Caco-2 (cell line): ENCODE results near the gene ATXN1. TPM values are rescaled to one million over a fixed set of nuclear protein-coding genes. Genes with fewer than 3 reads are reported as not detected.

Source experiments
- BruUV-seq: library from RNA; stranded (reverse); fragments of 400-500 nt; replicated peaks from 2 replicates; lab custom pipeline; 2021; lab: Mats Ljungman, UMichigan
- CTCF ChIA-PET: fragments of 300-600 bp; sonication (Branson Sonifier 250); formaldehyde crosslinking; loops from one replicate; lab custom pipeline; 2022; ENCODE audit warnings: antibody characterized with exemption; lab: Charles Lee
- POLR2A ChIA-PET: fragments of 300-600 bp; sonication (Branson Sonifier 250); formaldehyde crosslinking; loops from one replicate; lab custom pipeline; 2022; ENCODE audit warnings: antibody characterized with exemption; lab: Charles Lee
- DNase-seq, 2 experiments: peaks; one replicate each; pipeline versions ENCODE4 v3.0.0 to v3.0.0-alpha.2; 2020 to 2022
- H3K27me3 ChIP-seq: replicated peaks from 2 replicates; pipeline ENCODE4 v1.6.0; 2011; ENCODE audit warnings: low read length; ENCODE audit not compliant: control insufficient read depth, insufficient read depth
- H3K36me3 ChIP-seq: 2 replicates; pipeline ENCODE4 v1.5.1; 2011; ENCODE audit warnings: low read length; ENCODE audit not compliant: control insufficient read depth, insufficient read depth
- H3K4me1 ChIP-seq: fragments of 250-450 bp; sonication (Bioruptor Pico); 2 replicates; pipeline ENCODE4 v1.5.1; 2020; ENCODE audit warnings: mild to moderate bottlenecking
- H3K4me3 ChIP-seq: 2 replicates; pipeline ENCODE4 v1.5.1; 2011; ENCODE audit warnings: low read depth, mild to moderate bottlenecking, control low read depth, low read length
- H3K9me3 ChIP-seq: fragments of 250-450 bp; sonication (Bioruptor Pico); 2 replicates; pipeline ENCODE4 v1.5.1; 2020; ENCODE audit warnings: mild to moderate bottlenecking, moderate library complexity
- H3K27ac Mint-ChIP-seq: one replicate; pipeline ENCODE4 v1.8.0; 2022; ENCODE audit warnings: mixed read lengths; ENCODE audit not compliant: unreplicated experiment
- H3K27me3 Mint-ChIP-seq: one replicate; pipeline ENCODE4 v1.8.0; 2022; ENCODE audit warnings: mixed read lengths; ENCODE audit not compliant: insufficient read depth, unreplicated experiment
- H3K36me3 Mint-ChIP-seq: one replicate; pipeline ENCODE4 v1.8.0; 2022; ENCODE audit warnings: mild to moderate bottlenecking, mixed read lengths; ENCODE audit not compliant: insufficient read depth, unreplicated experiment
- H3K4me1 Mint-ChIP-seq: one replicate; pipeline ENCODE4 v1.8.0; 2022; ENCODE audit warnings: low read depth, mixed read lengths; ENCODE audit not compliant: unreplicated experiment
- H3K4me3 Mint-ChIP-seq: one replicate; pipeline ENCODE4 v1.8.0; 2022; ENCODE audit warnings: mild to moderate bottlenecking, moderate library complexity, mixed read lengths; ENCODE audit not compliant: unreplicated experiment
- H3K9me3 Mint-ChIP-seq: one replicate; pipeline ENCODE4 v1.8.0; 2022; ENCODE audit warnings: mixed read lengths; ENCODE audit not compliant: unreplicated experiment
- CTCF ChIP-seq, 2 experiments: fragments of 200-600 bp in 1 of 2; IDR thresholded peaks; 1 replicate in 1 of 2; 2 replicates in 1 of 2; pipeline versions ENCODE4 v1.5.1 to v1.8.0; 2011 to 2022; ENCODE audit warnings: antibody characterized with exemption in 1 of 2, control low read depth in 1 of 2, inconsistent platforms in 1 of 2, low read depth in 1 of 2, low read length in 1 of 2, mild to moderate bottlenecking in 1 of 2, moderate library complexity in 1 of 2; ENCODE audit not compliant: insufficient read depth in 1 of 2, severe bottlenecking in 1 of 2, unreplicated experiment in 1 of 2
- intact Hi-C: fragments of 100-400 bp; cut with micrococcal nuclease; formaldehyde crosslinking; loops from one replicate; pipeline ENCODE4 v1.10.0; 2022; ENCODE audit not compliant: unreplicated experiment
- total RNA-seq: library from RNA; stranded (reverse); gene quantifications from 2 replicates; pipeline ENCODE4 v1.2.3, GENCODE V29; 2022

The ATXN1 gene
- total RNA-seq, 1 experiment from 2014 or later = 14.2 TPM

DNA sequence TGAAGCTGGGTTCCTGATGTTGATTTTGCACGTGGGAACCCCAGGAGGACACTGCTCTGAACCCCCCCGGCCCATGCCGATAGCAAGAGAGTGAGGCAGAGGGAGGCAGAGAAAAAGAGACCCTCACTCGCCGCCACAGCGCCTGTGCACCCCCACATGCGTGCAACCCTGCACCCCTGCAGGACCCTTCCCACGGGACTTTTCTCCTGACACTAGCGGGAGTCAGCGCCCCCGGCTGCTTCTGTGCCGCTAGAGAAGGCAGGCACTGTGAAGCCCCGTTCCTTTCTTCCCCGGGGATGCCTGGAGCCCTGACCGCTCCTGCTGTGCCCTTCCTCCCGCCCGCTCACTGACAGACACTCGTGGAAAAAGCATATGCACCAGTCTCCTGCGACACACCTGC lies 455.5 kb downstream of the ATXN1 start:
- Mint-ChIP-seq H3K4me1 (no peaks in the 10 kb centered on the region), H3K27me3 (no peaks in the 10 kb centered on the region), H3K9me3 (no peaks in the 10 kb centered on the region), H3K4me3 (no peak overlapping the region), H3K36me3 (no peaks in the 10 kb centered on the region), H3K27ac (no peak overlapping the region)
- Histone ChIP-seq H3K4me3 (no peak overlapping the region), H3K36me3 (no peaks in the 10 kb centered on the region), H3K4me1 (no peaks in the 10 kb centered on the region), H3K9me3 (no peaks in the 10 kb centered on the region), H3K27me3 (no peaks in the 10 kb centered on the region)
- DNase-seq = no peak
- intact Hi-C loops = no loop called here
- TF ChIP-seq CTCF (IDR thresholded peaks at IDR 0.05; ENCODE audit: insufficient read depth in 1 of 2, low read depth in 1 of 2, low read length in 1 of 2, severe bottlenecking in 1 of 2, unreplicated experiment in 1 of 2) = no peak
- POLR2A ChIA-PET = no interaction called here
- CTCF ChIA-PET = no interaction called here
- BruUV-seq = no TSS peak

DNA sequence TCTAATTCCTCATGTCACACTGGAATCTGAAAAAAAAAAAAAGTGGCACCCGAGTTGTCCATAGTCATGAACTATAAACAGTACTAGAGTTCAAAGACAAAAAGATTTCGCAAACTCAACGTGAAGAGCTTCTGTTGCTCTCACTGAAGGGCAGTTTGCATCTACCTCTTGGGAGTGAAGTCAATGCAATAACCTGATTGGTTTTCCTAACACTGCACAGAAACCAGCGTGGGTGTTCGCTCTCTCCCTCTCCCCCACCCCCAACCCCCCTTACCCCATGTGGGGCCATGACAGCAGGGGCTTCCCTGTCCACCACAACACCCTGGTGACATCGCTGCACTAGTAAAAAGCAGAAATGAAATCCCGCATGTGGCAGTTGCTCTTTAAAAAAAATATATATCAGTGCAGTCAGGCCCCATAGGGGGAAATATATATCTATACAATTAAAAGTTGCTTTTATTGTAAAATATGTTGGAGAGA lies 456.0 kb downstream of the ATXN1 start:
- no peak for TF ChIP-seq CTCF (IDR thresholded peaks at IDR 0.05; ENCODE audit: insufficient read depth in 1 of 2, low read depth in 1 of 2, low read length in 1 of 2, severe bottlenecking in 1 of 2, unreplicated experiment in 1 of 2)
- Mint-ChIP-seq H3K4me3 (no peak overlapping the region), H3K27me3 (no peaks in the 10 kb centered on the region), H3K36me3 (no peaks in the 10 kb centered on the region), H3K27ac (no peak overlapping the region), H3K4me1 (no peaks in the 10 kb centered on the region), H3K9me3 (no peaks in the 10 kb centered on the region)
- POLR2A ChIA-PET = no interaction called here
- no peak overlapping the region for H3K4me3 ChIP-seq
- no TSS peak for BruUV-seq
- no peaks in the 10 kb centered on the region for H3K27me3 ChIP-seq
- no peaks in the 10 kb centered on the region for H3K36me3 ChIP-seq
- DNase-seq = no peak
- no peaks in the 10 kb centered on the region for H3K4me1 ChIP-seq
- CTCF ChIA-PET = no interaction called here
- H3K9me3 ChIP-seq = no peaks in the 10 kb centered on the region
- intact Hi-C loops = no loop called here

GRCh38 chr6:16302721-16303552 lies 458.3 kb downstream of the ATXN1 start:
- no peak for TF ChIP-seq CTCF (IDR thresholded peaks at IDR 0.05; ENCODE audit: insufficient read depth in 1 of 2, low read depth in 1 of 2, low read length in 1 of 2, severe bottlenecking in 1 of 2, unreplicated experiment in 1 of 2)
- Histone ChIP-seq H3K9me3 (no peaks in the 10 kb centered on the region), H3K27me3 (no peaks in the 10 kb centered on the region), H3K4me3 (no peak overlapping the region), H3K36me3 (no peaks in the 10 kb centered on the region), H3K4me1 (no peaks in the 10 kb centered on the region)
- Mint-ChIP-seq H3K9me3 (no peaks in the 10 kb centered on the region), H3K36me3 (no peaks in the 10 kb centered on the region), H3K4me3 (no peak overlapping the region), H3K27ac (no peak overlapping the region), H3K27me3 (no peaks in the 10 kb centered on the region), H3K4me1 (no peaks in the 10 kb centered on the region)
- intact Hi-C loops = no loop called here
- POLR2A ChIA-PET = no interaction called here
- DNase-seq = no peak
- no TSS peak for BruUV-seq
- CTCF ChIA-PET = no interaction called here
